Tibial nerve (tissue), 4 donors: ENCODE results near the gene ADCY3. TPM values are rescaled to one million over a fixed set of nuclear protein-coding genes. Genes with fewer than 3 reads are reported as not detected.
A peak's percentile ranks its signal among the peaks of the same experiment; 100 is the strongest.

Experiments
- DNase-seq, 2 donors: peaks; one replicate each; pipeline ENCODE4 v3.0.0-alpha.2; 2019; ENCODE audit warnings: low spot score in 2 of 2
- H3K27ac ChIP-seq, 4 donors: fragments of 200-600 bp; sonication (generic) in 3 of 4; one replicate each; pipeline ENCODE4 v1.5.1; 2017 to 2019; ENCODE audit warnings: mild to moderate bottlenecking in 1 of 4
- H3K27me3 ChIP-seq, 2 donors: fragments of 200-600 bp; sonication (generic) in 1 of 2; one replicate each; pipeline versions ENCODE4 v1.5.1 to v1.6.0; 2017 to 2019
- H3K36me3 ChIP-seq, 3 donors: fragments of 200-600 bp; sonication (generic); one replicate each; pipeline ENCODE4 v1.5.1; 2018 to 2019
- H3K4me1 ChIP-seq, 4 donors: fragments of 200-600 bp; sonication (generic) in 3 of 4; one replicate each; pipeline ENCODE4 v1.5.1; 2017 to 2019
- H3K4me3 ChIP-seq, 4 donors: fragments of 200-600 bp; sonication (generic) in 3 of 4; one replicate each; pipeline ENCODE4 v1.5.1; 2017 to 2019; ENCODE audit warnings: mild to moderate bottlenecking in 1 of 4, moderate library complexity in 1 of 4
- H3K9me3 ChIP-seq, 4 donors: fragments of 200-600 bp; sonication (generic) in 3 of 4; one replicate each; pipeline ENCODE4 v1.5.1; 2017 to 2019
- EP300 ChIP-seq, 2 donors: sonication (generic); formaldehyde crosslinking; IDR thresholded peaks; one replicate each; pipeline ENCODE4 v1.6.1; 2017; ENCODE audit warnings: antibody characterized with exemption in 2 of 2, mild to moderate bottlenecking in 1 of 2
- POLR2A ChIP-seq, 2 donors: fragments of 450-650 bp; IDR thresholded peaks; one replicate each; pipeline ENCODE4 v1.6.1; 2017; ENCODE audit warnings: antibody characterized with exemption in 2 of 2, mild to moderate bottlenecking in 2 of 2, moderate library complexity in 2 of 2
- whole genome bisulfite sequencing, 2 donors: methylation state at CpG; one replicate each; pipeline ENCODE4 v1.1.5; 2018; 5-methylcytosine and 5-hydroxymethylcytosine counted together
- total RNA-seq, 4 donors: library from RNA; depleted of rRNA; stranded (reverse); fragments of >200 nt; gene quantifications; one replicate each; pipeline ENCODE4 v1.1.0, GENCODE V29; 2016
- TF ChIP-seq, protein P1 (sequence below), 5 experiments: fragments of 200-600 bp in 3 of 5; fragments of 450-650 bp in 2 of 5; sonication (generic) in 3 of 5; IDR thresholded peaks; one replicate each; pipeline ENCODE4 v1.5.1; 2016 to 2019; ENCODE audit warnings: antibody characterized with exemption in 5 of 5, mild to moderate bottlenecking in 3 of 5, moderate library complexity in 2 of 5

ADCY3 gene
- total RNA-seq, 4 donors from 2014 or later, result 145 to 393 (median 207) TPM

GRCh38 chr2:24886691-24887304 lies 33.2 kb downstream of the ADCY3 start:
- WGBS, 2 donors, result 46 to 65% methylated on average over 15 to 16 of the region's 16 CpGs
- H3K27me3 ChIP-seq, result no peaks in the 10 kb centered on the region
- H3K4me3 ChIP-seq, result no peak overlapping the region
- H3K27ac ChIP-seq, result peak overlapping the region in 3 of 4 donors; percentile 15 to 86 (median 41)
- TF ChIP-seq POLR2A (IDR thresholded peaks at IDR 0.05) (no peak), EP300 (IDR thresholded peaks at IDR 0.05) (peak in 1 of 2 donors; percentile 11)
- TF ChIP-seq, protein P1, sequence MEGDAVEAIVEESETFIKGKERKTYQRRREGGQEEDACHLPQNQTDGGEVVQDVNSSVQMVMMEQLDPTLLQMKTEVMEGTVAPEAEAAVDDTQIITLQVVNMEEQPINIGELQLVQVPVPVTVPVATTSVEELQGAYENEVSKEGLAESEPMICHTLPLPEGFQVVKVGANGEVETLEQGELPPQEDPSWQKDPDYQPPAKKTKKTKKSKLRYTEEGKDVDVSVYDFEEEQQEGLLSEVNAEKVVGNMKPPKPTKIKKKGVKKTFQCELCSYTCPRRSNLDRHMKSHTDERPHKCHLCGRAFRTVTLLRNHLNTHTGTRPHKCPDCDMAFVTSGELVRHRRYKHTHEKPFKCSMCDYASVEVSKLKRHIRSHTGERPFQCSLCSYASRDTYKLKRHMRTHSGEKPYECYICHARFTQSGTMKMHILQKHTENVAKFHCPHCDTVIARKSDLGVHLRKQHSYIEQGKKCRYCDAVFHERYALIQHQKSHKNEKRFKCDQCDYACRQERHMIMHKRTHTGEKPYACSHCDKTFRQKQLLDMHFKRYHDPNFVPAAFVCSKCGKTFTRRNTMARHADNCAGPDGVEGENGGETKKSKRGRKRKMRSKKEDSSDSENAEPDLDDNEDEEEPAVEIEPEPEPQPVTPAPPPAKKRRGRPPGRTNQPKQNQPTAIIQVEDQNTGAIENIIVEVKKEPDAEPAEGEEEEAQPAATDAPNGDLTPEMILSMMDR (IDR thresholded peaks at IDR 0.05), result no peak
- DNase-seq, result no peak
- H3K9me3 ChIP-seq, result no peaks in the 10 kb centered on the region
- peaks cover 0 to 55% (median 4%) of the 10 kb centered on the region in 4 donors for H3K4me1 ChIP-seq
- peaks cover 0 to 4% (median 0%) of the 10 kb centered on the region in 3 donors for H3K36me3 ChIP-seq

DNA sequence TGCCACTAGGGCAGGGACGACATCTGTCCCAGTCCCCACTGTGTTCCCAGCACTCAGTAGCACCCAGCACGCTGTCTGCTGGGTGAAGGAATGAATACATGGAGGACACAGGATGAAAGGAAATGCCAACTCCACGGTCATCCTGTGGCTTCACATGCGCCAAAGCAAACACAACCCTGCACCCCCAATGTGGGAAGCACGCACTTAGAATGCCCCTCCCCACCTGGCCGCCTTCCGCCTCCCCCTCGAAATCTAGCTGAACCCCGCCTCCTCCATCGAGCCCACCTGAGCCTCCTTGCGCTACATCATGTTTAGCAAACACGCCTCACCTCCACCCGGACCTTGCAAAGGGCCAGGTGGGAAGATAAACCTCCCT lies 33.9 kb downstream of the ADCY3 start:
- H3K4me1 ChIP-seq, result peaks cover 0 to 62% (median 7%) of the 10 kb centered on the region in 4 donors
- H3K36me3 ChIP-seq, result peaks cover 0 to 4% (median 0%) of the 10 kb centered on the region in 3 donors
- no peaks in the 10 kb centered on the region for H3K9me3 ChIP-seq
- H3K27ac ChIP-seq, result peak overlapping the region in 3 of 4 donors; percentile 15 to 86 (median 41)
- 79 to 87% methylated on average over 13 of the region's 13 CpGs for WGBS, 2 donors
- TF ChIP-seq EP300 (IDR thresholded peaks at IDR 0.05) (no peak), POLR2A (IDR thresholded peaks at IDR 0.05) (no peak)
- TF ChIP-seq, protein P1 (IDR thresholded peaks at IDR 0.05), result no peak
- no peak overlapping the region for H3K4me3 ChIP-seq
- no peaks in the 10 kb centered on the region for H3K27me3 ChIP-seq
- DNase-seq, result no peak

- TF ChIP-seq, protein P1 (IDR thresholded peaks at IDR 0.05), result no peak
- no peak for TF ChIP-seq POLR2A (IDR thresholded peaks at IDR 0.05)
- no peak for TF ChIP-seq EP300 (IDR thresholded peaks at IDR 0.05)
- Histone ChIP-seq H3K36me3 (peaks cover 0 to 4% (median 0%) of the 10 kb centered on the region in 3 donors), H3K4me3 (no peak overlapping the region), H3K9me3 (no peaks in the 10 kb centered on the region), H3K4me1 (peaks cover 0 to 69% (median 10%) of the 10 kb centered on the region in 4 donors), H3K27me3 (no peaks in the 10 kb centered on the region), H3K27ac (peak overlapping the region in 2 of 4 donors; percentile 41 to 86)
- no peak for DNase-seq
- WGBS, 2 donors, result 86 to 89% methylated on average over 11 of the region's 11 CpGs
These were observed 34.6 kb downstream of the ADCY3 start for GRCh38 chr2:24885221-24886125.

DNA sequence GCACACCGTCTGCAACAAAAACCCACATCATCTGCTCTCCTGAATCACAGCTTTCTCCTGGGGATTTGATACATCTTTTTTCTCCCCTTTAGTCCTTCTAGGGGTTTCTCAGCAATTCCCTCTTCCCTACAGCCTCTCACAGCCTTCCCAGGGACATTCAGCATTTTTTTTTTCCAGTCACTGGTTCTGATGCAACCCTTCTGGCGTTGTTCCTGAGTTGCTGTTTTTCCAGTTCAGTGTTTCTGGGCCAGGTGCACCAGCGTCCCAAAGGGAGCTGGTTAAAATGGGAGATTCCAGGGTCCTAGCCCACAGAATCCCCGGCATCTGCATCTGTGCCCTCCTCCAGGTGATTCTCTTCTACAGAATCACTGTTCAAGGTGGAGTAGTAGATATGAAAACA lies 36.1 kb downstream of the ADCY3 start:
- peak in 1 of 2 donors; percentile 69 for TF ChIP-seq EP300 (IDR thresholded peaks at IDR 0.05)
- TF ChIP-seq, protein P1 (IDR thresholded peaks at IDR 0.05), result no peak
- Histone ChIP-seq H3K27ac (peak overlapping the region; percentile 9 to 86 (median 34)), H3K4me1 (peaks cover 0 to 84% (median 22%) of the 10 kb centered on the region in 4 donors), H3K4me3 (no peak overlapping the region), H3K36me3 (peaks cover 0 to 4% (median 0%) of the 10 kb centered on the region in 3 donors), H3K9me3 (no peaks in the 10 kb centered on the region), H3K27me3 (no peaks in the 10 kb centered on the region)
- WGBS, 2 donors, result 60% methylated on average over 4 of the region's 4 CpGs
- peak in 1 of 2 donors; percentile 75 for DNase-seq

DNA sequence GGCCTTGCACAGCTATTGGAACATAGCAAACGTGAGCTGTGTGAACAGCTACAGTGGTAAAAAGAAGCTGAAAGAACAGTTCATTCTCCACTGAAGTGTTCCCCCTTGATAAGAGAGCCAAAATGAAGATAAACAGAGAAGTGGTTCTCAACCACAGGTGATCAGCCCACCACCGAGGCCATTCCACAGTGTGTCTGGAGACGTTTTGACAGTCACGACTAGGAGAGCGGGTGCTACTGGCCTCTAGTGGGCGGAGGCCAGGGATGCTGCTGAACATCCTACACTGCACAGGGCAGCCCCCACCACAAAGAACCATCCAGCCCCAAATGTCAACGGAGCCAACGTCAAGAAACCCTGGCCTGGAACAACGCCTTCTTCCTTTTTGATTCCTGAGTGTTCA lies 38.4 kb downstream of the ADCY3 start:
- DNase-seq, result no peak
- Histone ChIP-seq H3K27ac (peak overlapping the region; percentile 27 to 86 (median 40)), H3K4me3 (no peak overlapping the region), H3K9me3 (no peaks in the 10 kb centered on the region), H3K36me3 (no peaks in the 10 kb centered on the region), H3K4me1 (peaks cover 0 to 93% (median 26%) of the 10 kb centered on the region in 4 donors), H3K27me3 (no peaks in the 10 kb centered on the region)
- TF ChIP-seq POLR2A (IDR thresholded peaks at IDR 0.05), result no peak
- no peak for TF ChIP-seq EP300 (IDR thresholded peaks at IDR 0.05)
- TF ChIP-seq, protein P1 (IDR thresholded peaks at IDR 0.05), result peak in 1 of 5 experiments; percentile 13
- WGBS, 2 donors, result 73 to 78% methylated on average over 9 of the region's 9 CpGs
